Bronchial epithelial cell (primary cell): ENCODE data around the gene WDR83. TPM values are rescaled to one million over a fixed set of nuclear protein-coding genes. Genes with fewer than 3 reads are reported as not detected.

Experiments used
- DNase-seq: peaks from one replicate; pipeline ENCODE4 v3.0.0-alpha.2; 2010; ENCODE audit warnings: low read depth
- FAIRE-seq: peaks from 2 replicates; lab custom pipeline; 2011; peaks lifted over from hg19 to GRCh38; lab: Jason Lieb, UNC
- H3K27me3 ChIP-seq: 2 replicates; pipeline ENCODE4 v1.5.1; 2011; ENCODE audit warnings: low read length; ENCODE audit not compliant: control insufficient read depth, insufficient read depth
- H3K36me3 ChIP-seq: 2 replicates; pipeline ENCODE4 v1.5.1; 2011; ENCODE audit warnings: low read length; ENCODE audit not compliant: control insufficient read depth, insufficient read depth
- H3K4me3 ChIP-seq: 2 replicates; pipeline ENCODE4 v1.5.1; 2011; ENCODE audit warnings: mild to moderate bottlenecking, low read depth, low read length, control low read depth
- total RNA-seq: library from RNA; depleted of rRNA; stranded (reverse); fragments of >200 nt; gene quantifications from 2 replicates; pipeline ENCODE4 v1.2.1, GENCODE V29; 2014
- TF ChIP-seq, protein P1 (sequence below): IDR thresholded peaks from 2 replicates; pipeline ENCODE4 v1.5.1; 2011; ENCODE audit warnings: mild to moderate bottlenecking, moderate library complexity, low read length, control low read depth, inconsistent platforms; ENCODE audit not compliant: insufficient read depth, severe bottlenecking

The WDR83 gene
- total RNA-seq, 1 donor from 2014 or later, result 21.1 TPM

DNA sequence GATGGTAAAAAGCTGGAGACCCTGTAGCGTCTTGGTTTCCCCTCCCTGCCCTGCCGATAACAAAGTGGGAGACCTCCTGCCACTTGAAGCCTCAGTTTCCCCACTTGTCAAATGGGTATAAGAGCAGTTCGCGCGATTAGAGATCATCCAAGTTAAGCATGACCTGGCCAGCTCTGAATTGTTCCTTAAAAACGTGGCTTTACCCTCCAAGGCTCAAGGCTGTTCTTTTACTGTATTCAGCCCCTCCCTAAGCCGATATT lies 56.7 kb downstream of the WDR83 start:
- Histone ChIP-seq H3K4me3 (peak overlapping the region; percentile 89), H3K27me3 (no peaks in the 10 kb centered on the region), H3K36me3 (peaks cover 9% of the 10 kb centered on the region)
- FAIRE-seq (no peak), DNase-seq (no peak)
- TF ChIP-seq, protein P1, sequence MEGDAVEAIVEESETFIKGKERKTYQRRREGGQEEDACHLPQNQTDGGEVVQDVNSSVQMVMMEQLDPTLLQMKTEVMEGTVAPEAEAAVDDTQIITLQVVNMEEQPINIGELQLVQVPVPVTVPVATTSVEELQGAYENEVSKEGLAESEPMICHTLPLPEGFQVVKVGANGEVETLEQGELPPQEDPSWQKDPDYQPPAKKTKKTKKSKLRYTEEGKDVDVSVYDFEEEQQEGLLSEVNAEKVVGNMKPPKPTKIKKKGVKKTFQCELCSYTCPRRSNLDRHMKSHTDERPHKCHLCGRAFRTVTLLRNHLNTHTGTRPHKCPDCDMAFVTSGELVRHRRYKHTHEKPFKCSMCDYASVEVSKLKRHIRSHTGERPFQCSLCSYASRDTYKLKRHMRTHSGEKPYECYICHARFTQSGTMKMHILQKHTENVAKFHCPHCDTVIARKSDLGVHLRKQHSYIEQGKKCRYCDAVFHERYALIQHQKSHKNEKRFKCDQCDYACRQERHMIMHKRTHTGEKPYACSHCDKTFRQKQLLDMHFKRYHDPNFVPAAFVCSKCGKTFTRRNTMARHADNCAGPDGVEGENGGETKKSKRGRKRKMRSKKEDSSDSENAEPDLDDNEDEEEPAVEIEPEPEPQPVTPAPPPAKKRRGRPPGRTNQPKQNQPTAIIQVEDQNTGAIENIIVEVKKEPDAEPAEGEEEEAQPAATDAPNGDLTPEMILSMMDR, result no peak

DNA sequence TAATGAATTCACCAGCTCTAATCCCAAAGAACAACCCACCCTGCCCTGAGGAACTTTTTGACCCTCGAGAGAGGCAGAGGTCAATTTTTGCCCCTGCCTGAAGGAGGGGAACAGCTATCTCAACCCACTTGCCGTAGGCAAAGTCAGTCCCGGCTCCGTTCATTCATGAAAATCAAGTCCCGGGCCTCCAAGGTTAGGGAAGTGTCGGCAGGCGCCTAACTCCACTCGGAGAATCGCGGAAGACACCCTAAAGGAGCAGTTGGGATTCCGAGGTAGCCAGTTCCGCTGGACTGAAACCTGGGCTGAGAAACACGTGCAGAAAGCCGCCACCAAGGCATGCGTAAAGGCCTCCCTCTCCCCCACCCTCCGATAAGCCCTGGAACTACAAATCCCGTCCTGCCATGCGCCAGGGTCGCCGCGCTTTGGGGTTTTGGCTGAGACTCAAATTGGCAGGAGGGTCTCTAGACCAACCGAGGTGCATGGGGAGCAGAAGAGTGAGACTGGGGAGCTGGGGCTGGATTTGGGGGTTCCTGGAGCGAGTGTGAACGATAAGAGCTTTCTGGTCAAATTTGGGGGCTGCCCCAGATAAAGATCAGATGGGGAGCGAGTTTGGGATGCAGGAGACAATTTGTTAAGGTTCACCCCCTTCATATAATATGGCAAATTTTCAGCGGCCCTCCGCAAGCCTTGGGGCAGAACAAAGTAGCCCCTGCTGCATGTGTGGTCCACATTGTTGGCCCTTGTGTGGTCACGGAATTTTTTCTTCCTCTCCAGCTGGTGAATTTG lies 57.2 kb downstream of the WDR83 start, which contains the start of gene TNPO2:
Gene TNPO2, minus strand, starts transcription at position 292 of the 786 bp plus-strand sequence. CDS start 2,955 bp downstream, outside the sequence.
- H3K27me3 ChIP-seq, result no peaks in the 10 kb centered on the region
- DNase-seq (peak; percentile 49), FAIRE-seq (no peak)
- H3K4me3 ChIP-seq, result peak within 1 kb of the TSS; percentile 89
- TF ChIP-seq, protein P1, result no peak
- peaks cover 6% of the 10 kb centered on the region for H3K36me3 ChIP-seq

Other genes starting within 250 kb of the WDR83 start
- gene ZNF443, start 225.8 kb upstream of the WDR83 start, total RNA-seq, result 2.4 and 3.4 TPM in 2 replicates
- 0.26 and 0.64 TPM in 2 replicates for gene ZNF709, start 182.0 kb upstream of the WDR83 start, total RNA-seq
- 7.4 and 9.0 TPM in 2 replicates for gene ZNF564, start 115.3 kb upstream of the WDR83 start, total RNA-seq
- 5.8 and 7.9 TPM in 2 replicates for gene ZNF490, start 56.0 kb upstream of the WDR83 start, total RNA-seq
- 11.1 and 11.8 TPM in 2 replicates for gene ZNF791, start 55.9 kb upstream of the WDR83 start, total RNA-seq
- gene MAN2B1, start 65 bp upstream of the WDR83 start, total RNA-seq, result 29.8 and 32.1 TPM in 2 replicates
- 47.4 and 94.5 TPM in 2 replicates for gene DHPS, start 15.1 kb downstream of the WDR83 start, total RNA-seq
- not detected in 2 replicates for gene GNG14, start 21.2 kb downstream of the WDR83 start, total RNA-seq
- gene FBXW9, start 29.8 kb downstream of the WDR83 start, total RNA-seq, result 5.4 and 6.1 TPM in 2 replicates
- gene TNPO2, start 57.1 kb downstream of the WDR83 start, total RNA-seq, result 16.8 and 28.0 TPM in 2 replicates
- gene TRIR, start 67.9 kb downstream of the WDR83 start, total RNA-seq, result 177 and 201 TPM in 2 replicates
- gene GET3, start 70.7 kb downstream of the WDR83 start, total RNA-seq, result 104 and 107 TPM in 2 replicates
- gene BEST2, start 85.0 kb downstream of the WDR83 start, total RNA-seq, result not detected in 2 replicates
- 52.5 and 58.7 TPM in 2 replicates for gene HOOK2, start 108.7 kb downstream of the WDR83 start, total RNA-seq
- gene JUNB, start 124.7 kb downstream of the WDR83 start, total RNA-seq, result 158 and 179 TPM in 2 replicates
- 148 and 157 TPM in 2 replicates for gene PRDX2, start 135.0 kb downstream of the WDR83 start, total RNA-seq
- gene THSD8, start 135.3 kb downstream of the WDR83 start, total RNA-seq, result not detected in 2 replicates
- gene RNASEH2A, start 139.8 kb downstream of the WDR83 start, total RNA-seq, result 11.1 and 12.9 TPM in 2 replicates
- not detected in 2 replicates for gene RTBDN, start 167.8 kb downstream of the WDR83 start, total RNA-seq
- gene MAST1, start 171.7 kb downstream of the WDR83 start, total RNA-seq, result 0.26 and 0.38 TPM in 2 replicates
- gene DNASE2, start 214.6 kb downstream of the WDR83 start, total RNA-seq, result 27.9 and 35.2 TPM in 2 replicates
- gene KLF1, start 220.4 kb downstream of the WDR83 start, total RNA-seq, result not detected in 2 replicates
- 17.9 and 38.2 TPM in 2 replicates for gene GCDH, start 224.4 kb downstream of the WDR83 start, total RNA-seq